Left lung (tissue), 10 donors: ENCODE measurements around the gene CPXM2. TPM values are rescaled to one million over a fixed set of nuclear protein-coding genes. Genes with fewer than 3 reads are reported as not detected.

Experiments used
- ATAC-seq: fragments of 200-7000 bp; cut with Tn5 transposase; one replicate; pipeline ENCODE4 v1.9.1; 2020; ENCODE audit warnings: moderate library complexity
- DNase-seq, 4 donors: peaks; one replicate each; pipeline ENCODE4 v3.0.0-alpha.2; 2013 to 2020
- H3K27ac ChIP-seq, 2 donors: fragments of 200-600 bp; sonication (generic) in 1 of 2; one replicate each; pipeline versions ENCODE4 v1.5.0 to v1.8.0; 2020 to 2021
- H3K27me3 ChIP-seq, 2 donors: fragments of 200-600 bp; sonication (generic) in 1 of 2; one replicate each; pipeline versions ENCODE4 v1.5.0 to v1.8.0; 2020 to 2021
- H3K36me3 ChIP-seq, 2 donors: fragments of 200-600 bp; sonication (generic) in 1 of 2; one replicate each; pipeline versions ENCODE4 v1.5.0 to v1.8.0; 2020 to 2021
- H3K4me1 ChIP-seq, 2 donors: fragments of 200-600 bp; one replicate each; pipeline ENCODE4 v1.8.0; 2021
- H3K4me3 ChIP-seq, 2 donors: fragments of 200-600 bp; sonication (generic) in 1 of 2; one replicate each; pipeline versions ENCODE4 v1.5.0 to v1.8.0; 2020 to 2021; ENCODE audit warnings: mild to moderate bottlenecking in 1 of 2
- H3K9me3 ChIP-seq, 2 donors: fragments of 200-600 bp; sonication (generic) in 1 of 2; one replicate each; pipeline versions ENCODE4 v1.5.0 to v1.8.0; 2020 to 2021
- CTCF ChIP-seq, 2 donors: fragments of 200-600 bp; sonication (generic) in 1 of 2; IDR thresholded peaks; one replicate each; pipeline versions ENCODE4 v1.5.0 to v1.8.0; 2021; ENCODE audit warnings: antibody characterized with exemption in 2 of 2
- intact Hi-C, 2 donors: fragments of 100-400 bp; cut with DNase I; formaldehyde crosslinking; loops; one replicate each; pipeline versions ENCODE4 v1.11.2 to v1.14.2; 2022
- polyA plus RNA-seq, 6 donors: library from polyadenylated mRNA; unstranded; fragments of 120-200 nt; gene quantifications; one replicate each; pipeline ENCODE4 v1.2.1, GENCODE V29; 2013; ENCODE audit not compliant: insufficient read length in 6 of 6
- total RNA-seq, 2 donors: library from RNA; stranded (reverse); fragmentation: NEBNext Ultra II Directional; extraction: Animal tissue kit (Norgen Biotek cat#: 25700); gene quantifications; one replicate each; pipeline ENCODE4 v1.2.1, GENCODE V29; 2021
- donor health status: DM: no; HTN: yes; CAD: no.
- donor health status: DM: no; HTN: no; CAD: no.

CPXM2 gene
- total and polyA plus RNA-seq, 8 donors, result 1.5 to 6.5 (median 2.6) TPM

- ATAC-seq (no peak), DNase-seq (no peak)
- no peak overlapping the region for H3K4me3 ChIP-seq
- no peak overlapping the region for H3K27ac ChIP-seq
- no peaks in the 10 kb centered on the region for H3K4me1 ChIP-seq
- no peaks in the 10 kb centered on the region for H3K36me3 ChIP-seq
- no peaks in the 10 kb centered on the region for H3K9me3 ChIP-seq
- intact Hi-C loops, result no loop called here
- H3K27me3 ChIP-seq, result peaks cover 0 to 22% of the 10 kb centered on the region in 2 donors
- no peak for TF ChIP-seq CTCF (IDR thresholded peaks at IDR 0.05)
These were observed 28.4 kb downstream of the CPXM2 start for GRCh38 chr10:123863183-123863575.

DNA sequence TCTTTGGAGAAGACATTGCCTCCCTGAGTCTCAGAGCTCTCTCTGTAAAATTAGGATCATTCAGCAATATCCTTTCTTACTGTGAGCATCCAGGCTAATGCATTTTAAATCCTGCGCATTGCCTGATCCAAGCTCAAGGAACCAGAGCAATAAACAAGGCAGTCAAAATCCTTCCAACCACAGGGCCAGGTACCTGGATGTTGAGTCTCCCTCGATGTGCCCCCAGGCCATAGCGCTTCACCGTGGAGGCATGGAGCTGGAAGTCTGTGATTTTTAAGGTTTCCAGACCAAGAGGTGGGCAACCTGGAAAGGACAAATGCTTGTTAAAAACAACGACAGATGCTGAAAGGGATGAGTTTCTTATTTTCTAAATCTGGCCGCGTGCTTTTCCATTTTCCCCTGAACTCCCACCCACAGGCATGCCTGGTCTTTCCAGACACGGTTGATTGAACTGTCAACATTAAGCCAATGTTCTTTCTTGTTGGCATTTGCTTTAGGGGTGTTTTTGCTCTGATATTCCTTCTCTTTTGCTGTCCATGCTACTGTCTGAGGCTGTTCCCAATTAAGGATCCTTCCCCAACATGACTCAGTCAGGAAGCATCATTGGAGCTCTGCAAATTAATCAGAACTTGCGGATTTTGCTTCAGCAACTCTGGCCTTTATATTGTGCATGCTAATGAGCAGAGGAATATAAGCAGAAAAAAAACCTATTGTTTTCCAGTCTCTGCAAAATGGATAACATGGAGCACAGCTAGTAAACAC, 29.0 kb downstream of the CPXM2 start:
- no peak overlapping the region for H3K4me3 ChIP-seq
- intact Hi-C loops, result no loop called here
- DNase-seq, result no peak
- no peak overlapping the region for H3K27ac ChIP-seq
- no peak for ATAC-seq
- H3K9me3 ChIP-seq, result no peaks in the 10 kb centered on the region
- no peak for TF ChIP-seq CTCF (IDR thresholded peaks at IDR 0.05)
- no peaks in the 10 kb centered on the region for H3K36me3 ChIP-seq
- no peaks in the 10 kb centered on the region for H3K4me1 ChIP-seq
- H3K27me3 ChIP-seq, result peaks cover 0 to 22% of the 10 kb centered on the region in 2 donors

- no peaks in the 10 kb centered on the region for H3K9me3 ChIP-seq
- H3K4me3 ChIP-seq, result no peak overlapping the region
- no peak for ATAC-seq
- H3K4me1 ChIP-seq, result no peaks in the 10 kb centered on the region
- no peaks in the 10 kb centered on the region for H3K36me3 ChIP-seq
- H3K27me3 ChIP-seq, result peaks cover 0 to 20% of the 10 kb centered on the region in 2 donors
- TF ChIP-seq CTCF (IDR thresholded peaks at IDR 0.05), result no peak
- H3K27ac ChIP-seq, result no peak overlapping the region
- intact Hi-C loops, result no loop called here
- DNase-seq, result no peak
These were observed 30.8 kb downstream of the CPXM2 start for GRCh38 chr10:123860856-123861255.

DNA sequence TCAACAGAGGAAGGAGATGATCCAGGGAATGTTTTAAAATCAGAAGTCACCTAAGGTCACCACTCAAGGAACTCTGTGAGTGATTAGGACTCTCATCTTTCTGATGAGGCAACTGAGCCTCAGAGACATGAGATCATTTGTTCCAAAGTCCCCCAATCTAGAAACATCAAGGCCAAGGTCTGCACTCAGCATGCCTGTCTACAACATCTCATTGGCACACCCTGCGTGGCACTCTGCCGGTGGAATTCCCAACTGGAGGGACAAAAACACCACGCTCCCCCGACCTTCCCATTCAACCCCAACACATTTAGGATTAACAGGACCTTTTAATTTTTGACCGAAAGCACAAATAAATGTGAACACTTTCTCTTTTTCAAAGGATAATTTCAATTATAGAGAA, 31.4 kb downstream of the CPXM2 start:
- H3K4me3 ChIP-seq, result no peak overlapping the region
- no peak for DNase-seq
- no peaks in the 10 kb centered on the region for H3K36me3 ChIP-seq
- no peaks in the 10 kb centered on the region for H3K4me1 ChIP-seq
- no peak overlapping the region for H3K27ac ChIP-seq
- peaks cover 0 to 23% of the 10 kb centered on the region in 2 donors for H3K27me3 ChIP-seq
- ATAC-seq, result no peak
- H3K9me3 ChIP-seq, result no peaks in the 10 kb centered on the region
- intact Hi-C loops, result no loop called here
- no peak for TF ChIP-seq CTCF (IDR thresholded peaks at IDR 0.05)

DNA sequence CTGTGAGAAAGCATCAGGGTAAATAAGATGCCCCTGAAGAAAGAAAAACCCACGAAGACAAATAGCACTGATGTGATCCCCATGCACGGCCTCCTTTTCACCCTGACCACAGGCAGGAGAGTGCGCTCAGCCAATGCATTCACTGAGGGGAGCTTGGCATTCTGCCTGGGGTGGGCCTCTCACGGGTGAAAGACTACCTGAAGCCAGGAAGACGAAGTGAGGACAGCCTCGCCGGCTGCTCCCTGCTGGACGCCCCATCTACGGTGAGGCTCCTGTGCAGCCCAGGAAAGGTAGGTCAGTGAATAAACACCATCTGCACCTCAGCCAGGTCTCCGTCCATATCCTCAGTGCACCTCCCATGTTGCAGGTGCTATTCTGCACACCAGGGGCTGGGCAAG, 32.0 kb downstream of the CPXM2 start:
- intact Hi-C loops, result no loop called here
- ATAC-seq (no peak), DNase-seq (no peak)
- H3K27ac ChIP-seq, result no peak overlapping the region
- H3K27me3 ChIP-seq, result peaks cover 0 to 24% of the 10 kb centered on the region in 2 donors
- H3K4me3 ChIP-seq, result no peak overlapping the region
- H3K4me1 ChIP-seq, result no peaks in the 10 kb centered on the region
- H3K36me3 ChIP-seq, result no peaks in the 10 kb centered on the region
- no peaks in the 10 kb centered on the region for H3K9me3 ChIP-seq
- no peak for TF ChIP-seq CTCF (IDR thresholded peaks at IDR 0.05)
